HG02970 (cell line): ENCODE data around the gene GAREM1.

Experiments used
- ATAC-seq: cut with Tn5 transposase; IDR thresholded peaks from one replicate; pipeline ENCODE4 v1.9.1; 2021; ENCODE audit warnings: mild to moderate bottlenecking, moderate library complexity, moderate number of reproducible peaks; ENCODE audit not compliant: unreplicated experiment, low FRiP score

GAREM1 gene

DNA sequence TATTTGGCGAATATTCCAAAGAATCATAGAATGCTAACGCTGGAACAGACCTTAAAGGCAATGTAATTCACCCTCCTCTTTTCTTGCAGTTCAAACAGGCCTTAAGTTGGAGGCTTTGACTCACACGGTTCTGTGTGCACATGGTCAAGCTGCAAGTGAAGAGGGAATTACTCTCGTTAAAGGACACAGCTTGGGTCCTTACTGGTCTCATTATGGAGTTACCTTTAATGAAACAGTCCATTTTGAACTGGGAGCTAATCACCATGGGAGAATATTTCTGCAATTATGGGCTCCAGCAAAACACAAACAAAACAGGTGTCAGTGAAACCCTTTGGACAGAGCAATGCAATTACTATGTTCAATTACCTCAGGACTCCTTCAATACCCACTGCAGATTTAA, 135.5 kb downstream of the GAREM1 start:
- no peak for ATAC-seq

DNA sequence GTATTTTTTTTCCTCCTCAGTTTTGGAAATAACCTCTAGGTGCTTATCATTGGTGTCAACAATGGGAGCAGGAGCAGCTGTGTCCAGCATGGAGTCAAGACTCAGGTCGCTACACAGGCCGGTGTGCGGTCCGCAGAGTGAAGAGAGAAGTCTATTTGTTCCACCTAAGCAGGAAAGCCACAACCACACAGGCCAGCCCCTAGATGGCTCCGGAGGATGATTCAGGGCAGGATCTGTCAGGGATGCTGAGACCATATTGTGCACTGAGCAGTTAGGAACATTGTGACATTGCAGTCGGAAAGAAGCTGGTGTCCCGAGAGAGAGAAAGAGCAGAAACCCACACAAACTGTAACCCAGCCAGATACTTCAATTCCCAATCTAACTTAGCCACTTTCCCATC, 136.9 kb downstream of the GAREM1 start:
- ATAC-seq: no peak

DNA sequence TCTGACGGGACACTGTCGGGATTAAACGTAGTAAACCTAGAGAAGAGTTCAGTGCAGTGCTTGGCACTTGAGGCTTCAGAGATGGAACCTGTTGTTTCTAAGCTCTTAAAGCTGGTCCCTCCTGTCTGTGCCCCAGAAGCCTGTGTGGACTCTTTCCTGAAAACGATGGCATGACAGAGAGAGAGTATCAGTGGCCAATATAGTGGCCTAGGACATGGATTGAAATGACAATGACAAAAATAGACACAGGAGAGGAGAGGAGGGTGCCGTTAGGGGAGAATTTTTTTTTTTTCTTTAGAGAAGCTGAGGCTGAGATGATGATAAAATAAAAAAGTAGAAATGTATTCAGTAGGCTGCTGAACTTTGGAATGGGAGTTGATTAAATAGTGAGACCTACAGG, 138.0 kb downstream of the GAREM1 start:
- no peak for ATAC-seq

DNA sequence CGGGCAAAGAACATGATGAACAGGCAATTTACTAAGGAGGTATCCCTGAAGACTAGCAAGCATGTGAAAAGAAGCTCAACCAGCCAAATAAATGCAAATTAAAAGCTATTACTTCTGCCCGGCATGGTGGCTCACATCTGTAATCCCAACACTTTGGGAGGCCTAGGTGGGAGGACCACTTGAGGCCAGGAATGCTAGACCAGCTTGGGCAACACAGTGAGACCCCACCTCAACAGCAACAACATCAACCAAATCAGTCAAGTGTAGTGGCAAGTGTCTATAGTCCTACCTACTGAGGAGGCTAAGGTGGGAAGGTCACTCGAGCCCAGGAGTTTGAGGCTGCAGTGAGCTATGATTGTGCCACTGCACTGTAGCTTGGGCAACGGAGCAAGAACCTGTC, 141.7 kb downstream of the GAREM1 start:
- ATAC-seq: no peak

DNA sequence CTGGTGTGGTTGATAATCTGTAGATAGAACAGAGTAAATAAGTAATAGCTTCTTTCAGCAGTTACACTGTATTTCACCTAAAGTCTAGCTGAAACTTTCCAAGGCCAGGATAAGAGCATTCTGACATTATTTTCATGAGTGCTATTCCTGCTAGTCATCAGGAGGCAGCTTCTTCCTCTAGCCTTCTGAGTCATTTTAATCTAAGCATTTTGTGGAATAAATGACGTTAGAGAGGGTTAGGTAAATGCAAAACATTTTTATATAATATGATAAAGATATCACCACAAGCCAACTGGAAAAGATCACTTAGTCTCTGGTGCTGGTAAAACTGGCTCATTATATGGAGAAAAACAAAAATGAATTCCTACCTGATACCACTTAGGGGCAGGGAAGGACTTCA, 142.3 kb downstream of the GAREM1 start:
- no peak for ATAC-seq

DNA sequence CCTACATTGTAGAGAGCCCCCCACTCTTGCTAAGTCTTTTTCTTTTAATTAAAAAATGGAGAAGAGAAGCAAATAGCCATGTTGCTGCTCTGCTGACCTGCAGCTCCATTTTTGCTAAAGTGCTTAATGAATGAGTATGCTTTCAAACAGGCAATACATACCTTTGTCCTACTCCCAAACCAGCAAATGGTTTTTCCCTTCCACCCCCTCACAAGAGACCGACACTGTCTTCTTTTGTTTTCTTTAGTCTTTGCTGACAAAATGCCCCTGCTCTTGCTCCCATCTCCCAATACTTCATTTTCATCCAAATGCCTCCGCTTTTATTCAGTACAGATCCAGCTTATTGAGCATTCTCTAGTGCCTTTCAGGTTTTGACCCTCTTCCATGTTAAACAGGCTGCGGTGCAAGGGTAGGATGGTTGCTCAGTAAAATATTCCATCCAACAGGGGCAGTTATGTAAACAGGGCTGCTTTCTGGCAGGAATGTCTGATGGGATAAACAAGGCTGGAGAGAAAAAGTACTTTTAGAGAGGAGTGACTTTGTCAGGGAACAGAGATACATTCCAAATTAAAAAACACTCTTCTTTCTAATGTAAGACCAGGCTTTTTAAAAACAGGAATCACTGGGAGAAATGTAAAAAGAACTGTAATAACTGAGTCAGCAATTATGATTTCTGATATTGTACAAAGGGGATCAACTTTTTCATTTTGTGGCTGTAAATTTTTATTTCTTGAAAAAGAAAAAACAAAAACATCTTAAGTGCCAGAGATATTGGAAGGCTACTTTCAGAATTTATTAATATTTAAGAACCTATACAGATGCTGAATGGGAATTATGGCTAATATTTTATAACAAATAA, 144.0 kb downstream of the GAREM1 start:
- no peak for ATAC-seq

DNA sequence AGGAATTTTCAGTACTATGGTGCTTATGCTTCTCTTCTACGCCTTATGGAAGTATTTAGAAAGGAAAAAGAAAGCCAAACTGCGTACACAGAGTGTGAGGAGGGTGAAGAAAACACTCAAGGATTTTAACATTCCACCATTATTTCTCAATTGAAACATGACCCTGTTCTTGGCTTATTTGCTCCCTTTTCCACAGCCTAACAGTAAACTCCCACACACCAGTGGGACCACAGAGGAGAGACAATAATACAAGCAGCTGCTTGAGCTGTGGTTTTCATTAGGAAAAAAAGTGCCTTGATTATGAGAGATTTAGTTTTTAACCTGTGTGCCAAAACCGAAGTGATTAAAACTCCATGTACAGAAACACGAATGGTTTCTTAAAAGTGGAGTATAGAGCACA, 146.5 kb downstream of the GAREM1 start:
- no peak for ATAC-seq

DNA sequence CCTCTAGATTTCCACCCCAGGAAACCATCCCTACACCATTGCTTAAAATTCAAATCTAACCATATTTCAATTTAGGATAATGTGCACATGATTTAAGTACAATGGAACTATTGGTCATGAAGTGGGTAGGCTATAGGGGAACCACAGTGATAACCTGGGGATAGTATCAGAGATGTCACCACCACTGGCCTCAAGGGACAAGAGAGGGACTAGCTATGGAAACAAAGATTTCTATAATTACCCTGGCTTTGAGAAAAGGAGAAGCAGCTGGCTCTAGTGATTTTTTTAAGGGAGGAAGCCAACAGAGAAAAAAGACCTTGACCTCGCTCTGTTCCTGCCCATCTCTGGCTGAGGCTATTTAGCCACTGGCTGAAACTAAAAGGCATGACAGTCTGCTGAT, 148.9 kb downstream of the GAREM1 start:
- no peak for ATAC-seq

DNA sequence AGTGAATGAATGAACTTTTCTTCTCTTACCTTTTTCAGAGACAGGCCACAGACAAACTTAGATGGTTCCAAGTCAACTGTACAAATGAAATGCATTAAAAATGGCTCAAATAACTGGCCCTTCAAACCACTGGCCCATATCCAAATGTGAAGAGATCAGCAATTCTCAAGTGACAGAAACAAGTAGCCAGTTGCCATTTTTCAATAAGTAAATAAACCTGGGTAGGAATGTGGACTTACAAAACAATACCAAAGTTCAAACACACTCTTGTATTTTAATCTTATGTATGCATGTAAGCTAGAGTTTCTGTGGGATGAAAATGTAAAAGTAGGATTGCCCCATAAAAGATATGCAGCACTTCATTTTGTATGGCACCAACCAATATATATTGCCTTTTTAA, 151.6 kb downstream of the GAREM1 start:
- ATAC-seq: no peak

DNA sequence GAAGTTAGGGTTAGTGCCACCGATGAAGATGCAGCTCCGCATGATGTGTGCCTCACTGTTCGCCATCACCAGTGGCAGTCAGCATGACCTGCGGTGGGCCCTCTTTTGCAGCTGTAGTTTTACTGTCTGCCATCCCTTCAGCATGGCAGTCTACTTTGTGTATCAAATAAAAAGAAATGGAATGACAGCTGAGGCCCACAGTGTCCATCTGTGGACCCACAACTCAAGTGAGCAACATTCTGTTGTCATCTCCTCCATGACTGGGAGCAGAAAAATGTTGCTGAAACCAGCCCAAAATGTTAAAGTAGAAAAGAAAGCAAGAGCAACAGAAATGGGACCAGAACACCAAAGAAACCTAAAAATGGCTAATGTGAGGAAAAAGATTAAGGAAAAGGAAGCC, 152.1 kb downstream of the GAREM1 start:
- ATAC-seq: no peak

DNA sequence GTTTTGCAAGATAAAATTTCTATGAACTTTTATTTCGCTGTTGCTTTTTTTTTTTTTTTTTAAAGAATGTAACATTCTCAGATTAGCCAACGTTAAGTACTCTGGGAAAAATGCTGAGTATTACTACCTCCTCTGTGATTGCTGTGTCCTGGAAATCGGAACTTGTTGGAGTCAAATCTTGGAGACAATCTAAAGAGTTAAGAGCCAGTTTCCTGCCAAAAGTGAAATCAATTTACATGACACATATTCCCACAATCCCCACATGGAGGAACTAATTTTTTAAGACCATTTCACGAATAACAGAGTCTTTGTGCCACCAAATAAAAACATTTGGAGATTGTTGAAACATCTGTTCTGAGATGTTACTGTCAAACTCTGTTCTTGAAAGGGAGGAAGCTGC, 153.0 kb downstream of the GAREM1 start:
- ATAC-seq: no peak

DNA sequence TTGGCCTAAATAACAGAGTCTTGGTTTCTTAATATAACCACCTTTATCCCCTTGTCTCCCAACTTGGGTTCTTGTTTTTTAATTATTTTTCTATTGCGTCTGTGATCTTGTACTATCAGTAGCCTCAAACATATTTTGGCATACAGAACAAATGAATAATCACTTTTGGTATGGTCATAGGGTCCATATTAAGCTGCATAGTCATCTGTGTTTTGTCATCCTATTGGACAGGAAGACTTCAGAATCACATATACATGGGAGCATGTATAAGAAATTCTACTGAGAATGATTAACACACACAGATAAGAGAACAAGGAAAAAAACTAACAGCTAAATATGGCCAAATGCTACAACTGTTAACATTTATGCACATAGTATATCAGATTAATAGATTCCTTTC, 154.8 kb downstream of the GAREM1 start:
- ATAC-seq: no peak

DNA sequence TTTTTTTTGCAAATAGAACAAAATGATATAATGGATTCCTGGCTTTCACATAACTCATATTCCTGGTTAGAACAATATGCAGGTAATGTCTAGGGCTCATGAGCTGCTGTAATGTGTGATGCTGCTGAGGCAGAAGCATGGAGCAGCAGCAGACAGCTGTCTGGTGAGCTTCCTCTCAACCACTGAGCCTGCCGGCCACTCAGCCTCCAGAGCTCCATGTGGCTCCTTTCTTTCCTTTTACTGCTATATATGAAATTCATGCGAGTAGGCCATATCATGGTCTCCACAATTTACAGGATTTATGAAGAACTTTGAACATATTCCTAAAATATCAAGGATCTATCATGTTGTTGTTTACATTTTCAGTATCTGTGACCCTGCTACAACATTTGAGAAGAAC, 159.9 kb downstream of the GAREM1 start:
- ATAC-seq: no peak

DNA sequence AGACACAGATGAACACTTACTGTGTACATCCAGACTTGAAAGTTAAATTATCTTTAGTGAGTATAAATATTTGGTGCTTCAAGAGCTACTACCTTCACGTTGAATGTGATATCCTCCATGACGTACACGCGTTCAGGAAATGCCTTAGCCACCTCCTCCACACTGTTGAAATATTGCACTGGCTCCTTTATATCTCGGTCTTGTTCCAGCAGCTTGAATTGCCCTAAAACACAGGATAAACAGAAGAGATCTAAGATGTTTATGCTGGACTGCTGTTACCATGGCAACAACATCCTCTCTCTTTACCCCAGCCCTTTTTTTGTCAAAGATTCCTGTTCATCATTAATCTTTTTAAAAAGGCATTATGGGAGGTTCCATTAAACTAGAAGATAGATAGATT, 160.6 kb downstream of the GAREM1 start:
- ATAC-seq: no peak

DNA sequence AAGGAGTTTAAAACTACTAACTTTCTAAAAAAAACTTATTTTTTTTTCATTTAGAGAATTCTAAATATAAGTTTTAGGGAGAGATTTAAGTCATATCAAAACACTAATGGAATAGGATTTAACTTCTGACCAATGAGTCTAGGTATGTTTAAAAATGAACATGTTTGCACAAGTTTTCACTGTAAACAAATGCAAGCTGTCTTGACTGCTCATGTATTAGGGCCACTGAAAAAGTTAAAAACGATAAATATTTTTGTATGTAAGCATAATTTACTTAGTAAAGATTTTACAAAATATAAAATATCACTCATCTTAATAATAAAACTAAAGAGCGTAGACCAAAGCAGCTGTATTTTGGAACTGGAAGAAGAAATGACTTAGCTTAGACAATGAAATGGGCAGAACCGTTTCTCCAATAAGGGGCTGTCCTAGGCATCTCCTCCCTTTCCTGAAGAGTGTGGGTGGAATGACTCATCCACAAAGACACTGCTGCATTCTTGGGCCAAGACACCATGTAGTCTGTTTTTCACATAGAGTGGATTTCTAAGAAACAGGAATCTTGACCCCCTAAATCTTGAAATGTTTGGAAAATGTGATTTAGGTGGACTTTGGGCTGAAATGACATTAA, 162.1 kb downstream of the GAREM1 start:
- no peak for ATAC-seq

DNA sequence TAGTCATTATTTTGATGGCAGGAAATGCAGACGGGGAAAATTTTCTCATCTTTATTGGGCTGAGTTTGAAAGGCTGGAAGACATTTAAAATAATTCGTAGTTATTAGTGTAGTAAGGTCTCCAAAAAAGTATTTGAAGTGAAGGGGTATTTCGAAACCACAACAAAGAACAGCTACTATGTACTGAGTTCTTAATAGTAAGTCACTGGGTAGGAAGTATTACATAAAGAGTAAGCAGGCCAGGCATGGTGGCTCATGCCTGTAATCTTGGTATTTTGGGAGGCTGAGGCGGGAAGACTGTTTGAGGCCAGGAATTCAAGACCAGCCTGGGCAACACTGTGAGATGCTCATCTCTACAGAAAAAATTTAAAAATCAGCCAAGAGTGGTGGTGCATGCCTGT, 167.3 kb downstream of the GAREM1 start:
- ATAC-seq: no peak

DNA sequence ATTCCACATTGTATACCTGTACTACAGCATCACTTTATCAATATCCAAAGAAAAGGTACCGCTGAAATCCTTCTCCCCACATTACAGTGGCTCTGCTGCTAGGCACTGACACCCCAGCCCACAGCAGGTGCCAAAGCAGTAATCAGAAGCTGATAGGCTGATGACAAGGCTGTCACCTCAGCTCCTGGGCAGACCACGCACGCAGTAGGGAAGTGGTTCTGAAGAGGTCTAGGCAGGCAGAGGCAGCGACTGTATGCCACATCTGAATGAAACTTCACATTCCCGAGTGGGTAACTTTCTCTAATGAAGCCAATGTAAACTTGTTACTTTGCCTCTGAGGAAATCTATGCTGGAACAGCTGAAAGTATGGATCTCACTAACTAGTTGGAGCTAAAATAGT, 167.9 kb downstream of the GAREM1 start:
- ATAC-seq: no peak

DNA sequence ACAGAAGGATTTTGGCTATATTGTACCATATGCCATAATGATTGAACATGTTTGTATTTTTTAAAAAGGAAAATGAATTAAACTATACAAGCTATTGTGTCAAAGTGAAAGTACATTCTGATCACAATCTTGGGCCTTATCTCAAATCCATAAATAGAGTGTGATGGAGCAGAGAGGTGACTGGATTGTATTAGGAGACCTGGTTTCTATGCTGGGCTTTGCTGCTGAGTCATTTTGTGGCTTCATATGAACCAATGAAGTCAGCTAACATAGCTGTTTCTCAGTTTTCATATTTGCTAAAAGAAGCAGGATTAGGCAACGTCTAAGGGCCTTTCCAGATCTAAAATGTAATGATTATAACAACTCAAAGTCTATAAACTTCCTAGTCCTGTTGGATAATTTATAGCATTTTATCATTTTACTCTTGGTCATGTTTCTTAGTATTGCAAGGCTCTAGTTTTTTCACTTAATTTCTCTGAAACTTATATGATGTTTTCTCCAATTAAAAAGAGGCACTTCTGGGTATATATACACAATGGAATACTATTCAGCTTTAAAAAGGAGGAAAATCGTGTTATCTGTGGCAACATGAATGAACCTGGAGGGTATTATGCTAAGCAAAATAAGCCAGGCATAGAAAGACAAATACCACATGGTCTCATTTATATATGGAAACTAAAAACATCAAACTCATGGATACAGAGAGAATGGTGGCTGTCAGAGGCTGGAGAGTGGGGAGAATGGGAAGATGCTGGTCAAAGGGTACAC, 168.5 kb downstream of the GAREM1 start:
- peak; percentile 71 for ATAC-seq

DNA sequence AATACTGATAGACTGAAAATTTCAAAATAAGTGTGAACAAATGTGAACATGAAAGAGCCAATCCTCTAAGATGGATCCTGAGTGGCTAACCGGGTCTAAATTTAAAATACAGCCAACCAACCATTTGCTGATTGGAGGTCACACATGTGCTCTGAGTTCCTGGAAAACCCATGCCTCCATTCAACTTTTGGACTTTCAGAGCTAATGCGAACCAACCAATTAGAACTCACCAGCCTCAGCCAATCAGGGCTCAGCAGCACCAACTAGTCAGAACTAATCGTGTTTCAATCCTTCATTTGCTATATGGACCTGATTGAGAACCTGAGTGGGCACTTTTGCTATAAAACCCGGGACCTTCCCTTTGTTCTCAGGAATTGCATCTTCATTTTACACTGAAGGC, 169.3 kb downstream of the GAREM1 start:
- ATAC-seq: no peak

DNA sequence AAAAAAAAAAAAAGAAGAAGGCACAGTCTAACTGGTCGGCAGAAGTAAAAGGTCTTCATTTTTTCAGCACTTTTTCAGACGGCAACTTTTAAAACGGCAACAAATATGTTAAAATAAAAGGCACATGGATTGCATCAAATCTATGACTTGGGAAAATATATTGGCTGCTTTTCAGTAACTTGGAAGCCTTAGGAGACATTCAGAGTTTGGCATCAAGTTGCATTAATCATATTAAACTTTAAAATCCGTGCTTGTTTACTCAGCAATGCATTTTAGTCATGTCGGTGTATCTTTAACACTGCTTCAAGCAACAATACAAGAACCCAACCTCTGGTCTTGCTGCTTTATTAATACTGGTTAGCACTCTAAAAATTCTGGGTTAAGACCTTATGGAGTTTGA, 169.8 kb downstream of the GAREM1 start:
- ATAC-seq: no peak

DNA sequence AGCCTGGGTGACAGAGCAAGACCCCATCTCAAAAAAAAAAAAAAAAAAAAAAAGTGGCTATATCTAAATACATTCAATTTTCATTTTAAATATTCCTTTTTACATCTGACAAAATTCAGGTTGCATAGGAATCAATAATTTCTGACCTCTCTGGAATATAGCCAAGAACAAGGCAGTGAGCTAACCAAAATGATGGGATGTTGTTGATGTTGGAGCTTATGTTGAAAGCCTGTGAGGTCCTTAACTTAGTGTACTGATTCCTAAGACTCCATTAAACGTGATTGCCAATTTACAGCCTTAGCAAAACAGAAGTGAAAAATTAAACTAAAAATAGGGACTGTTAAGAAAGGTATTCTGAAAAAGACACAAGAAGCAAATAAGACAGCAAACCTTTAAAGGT, 171.2 kb downstream of the GAREM1 start:
- ATAC-seq: no peak
